NCI-H2196 (cell line): ENCODE data around the gene MLLT1.
A peak's percentile ranks its signal among the peaks of the same experiment; 100 is the strongest.

Experiments
- DNase-seq: peaks from one replicate; lab custom pipeline; 2025; ENCODE audit not compliant: unreplicated experiment; lab: John Stamatoyannopoulos, UW

Gene MLLT1

GRCh38 chr19:6223461-6224307, 56.1 kb downstream of the MLLT1 start:
- peak; percentile 87 for DNase-seq

GRCh38 chr19:6222884-6223283, 56.9 kb downstream of the MLLT1 start:
- no peak for DNase-seq

DNA sequence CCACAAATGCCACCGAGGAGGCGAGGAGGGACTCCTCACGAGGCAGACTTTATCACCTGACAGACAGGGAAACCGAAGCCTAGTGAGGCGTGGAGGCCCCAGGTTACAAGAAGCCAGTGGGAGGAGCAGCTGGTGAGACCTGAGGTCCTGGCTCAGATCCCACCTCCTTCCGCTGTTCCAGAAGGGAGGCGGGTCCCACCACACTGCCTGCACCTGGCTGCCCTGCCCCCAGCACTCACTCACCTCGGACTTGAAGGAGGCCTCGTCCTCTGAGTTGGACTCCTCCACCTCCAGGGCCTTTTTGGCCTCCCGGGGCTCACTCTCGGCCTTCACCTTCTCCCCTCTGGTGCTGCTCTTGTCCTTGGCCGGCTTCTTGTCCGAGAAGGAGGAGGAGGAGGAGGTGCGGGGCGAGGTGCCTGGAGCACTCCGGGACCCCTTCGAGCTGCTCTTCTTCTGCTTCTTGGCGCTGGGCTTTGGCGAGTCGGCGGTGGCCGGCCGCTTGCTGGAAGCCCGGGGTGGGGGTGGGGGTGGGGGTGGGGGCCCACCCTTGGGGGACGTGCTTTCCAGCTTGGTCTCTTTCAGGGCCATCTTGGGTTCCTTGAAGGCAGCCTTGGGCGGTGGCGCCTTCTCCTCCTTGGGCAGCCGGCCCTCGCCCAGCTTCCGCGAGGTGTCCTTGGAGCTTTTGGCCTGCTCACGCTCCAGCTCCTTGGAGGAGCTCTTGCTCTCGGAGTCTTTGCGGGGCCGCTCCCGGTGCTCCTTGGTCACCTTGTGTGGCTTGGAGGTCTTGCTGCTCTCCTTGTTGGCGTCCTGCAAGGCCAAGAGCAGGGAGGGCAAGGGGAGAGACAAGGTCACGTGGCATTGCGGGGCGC, 57.7 kb downstream of the MLLT1 start:
- peak; percentile 76 for DNase-seq

- no peak for DNase-seq
Measured at GRCh38 chr19:6221220-6221877, 58.4 kb downstream of the MLLT1 start.

DNA sequence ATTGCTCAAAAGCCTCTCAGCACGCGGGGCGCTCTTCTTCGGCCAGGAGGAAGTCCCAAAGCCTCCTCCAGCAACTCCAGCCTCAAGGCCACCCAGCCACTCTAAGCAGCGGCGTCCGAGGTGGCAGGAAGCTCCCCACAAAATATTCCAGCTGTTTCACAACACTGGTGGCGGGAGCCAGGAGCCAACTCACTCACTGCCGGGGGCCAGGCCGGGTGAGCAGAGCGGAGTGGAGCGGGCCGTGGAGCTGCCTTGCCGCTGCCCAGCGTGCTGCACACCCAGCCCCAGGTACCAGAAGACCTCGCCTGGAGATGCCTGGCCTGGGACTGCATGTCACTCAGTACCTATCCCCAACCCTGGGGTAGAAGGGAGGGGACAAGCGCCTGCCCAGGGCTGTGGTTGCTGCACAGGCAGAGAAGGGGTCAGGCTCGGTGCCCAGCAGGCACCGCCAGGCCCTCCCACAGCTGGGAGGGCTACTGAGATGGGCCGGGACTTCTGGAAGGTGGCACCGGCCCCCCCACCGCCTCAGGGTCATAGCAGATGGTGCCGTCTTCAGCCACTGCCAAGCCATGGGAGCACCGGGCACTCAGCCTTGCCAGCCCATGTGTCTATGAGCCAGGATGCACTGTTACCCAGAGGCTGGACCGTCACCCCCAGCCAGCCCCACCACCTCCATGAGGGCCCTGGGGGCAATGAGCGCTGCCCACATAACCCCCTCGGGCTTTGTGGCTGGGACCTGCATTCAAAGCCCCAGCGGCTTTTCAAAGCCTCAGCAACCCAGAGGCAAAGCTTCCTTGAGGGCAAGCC, 59.2 kb downstream of the MLLT1 start:
- no peak for DNase-seq

GRCh38 chr19:6219586-6220290, 60.0 kb downstream of the MLLT1 start:
- DNase-seq: no peak

DNA sequence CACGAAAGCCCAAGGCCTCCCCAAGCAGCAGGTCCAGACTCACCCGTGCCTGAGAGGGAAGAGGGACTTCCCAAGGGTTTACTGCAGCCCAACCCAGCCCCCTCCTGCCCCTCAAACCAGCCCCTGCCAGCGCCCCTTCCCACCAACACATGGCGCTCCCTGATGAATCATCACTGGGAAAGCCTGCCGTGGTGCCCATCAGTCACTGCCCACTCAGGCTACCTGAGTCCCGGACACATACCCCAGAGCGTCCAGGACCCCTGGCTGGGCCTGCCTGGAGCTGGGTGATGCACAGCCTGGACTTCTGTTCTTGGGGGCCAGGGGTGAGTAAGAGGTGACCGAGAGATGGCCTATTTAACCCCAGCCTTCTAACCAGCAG, 60.6 kb downstream of the MLLT1 start:
- no peak for DNase-seq

- DNase-seq: peak; percentile 89
Measured at GRCh38 chr19:6218491-6219146, 61.2 kb downstream of the MLLT1 start.

- DNase-seq: no peak
Measured at GRCh38 chr19:6217752-6218334, 61.9 kb downstream of the MLLT1 start.

GRCh38 chr19:6216996-6217751, 62.6 kb downstream of the MLLT1 start:
- peak; percentile 68 for DNase-seq

- DNase-seq: no peak
Measured at GRCh38 chr19:6216236-6216995, 63.4 kb downstream of the MLLT1 start.

DNA sequence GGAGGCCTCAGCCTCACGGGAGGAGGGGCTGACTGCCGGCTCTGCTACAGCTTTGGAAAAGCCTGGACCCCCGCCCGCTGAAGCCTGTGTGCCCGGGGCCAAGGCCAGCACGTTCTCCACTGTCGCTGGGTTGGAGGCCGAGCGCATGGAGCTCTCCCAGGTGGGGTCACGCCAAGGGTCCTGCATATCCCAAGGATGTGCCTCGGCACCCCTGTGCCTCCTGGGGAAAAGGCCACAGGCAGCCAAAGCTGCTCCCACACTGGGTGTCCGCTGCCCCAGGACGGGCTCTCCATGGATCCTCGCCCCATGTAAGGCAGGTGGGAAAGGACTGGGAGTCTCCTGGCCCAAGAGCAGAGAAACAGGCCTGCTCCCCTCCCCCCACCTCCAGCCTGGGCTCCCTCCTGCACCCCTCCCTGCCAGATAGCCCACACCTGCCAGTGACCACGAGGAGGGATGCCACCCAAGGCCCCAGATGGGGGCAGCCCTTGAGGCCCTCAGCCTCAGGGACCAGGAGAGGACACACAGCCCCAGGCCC, 64.0 kb downstream of the MLLT1 start:
- no peak for DNase-seq

GRCh38 chr19:6214881-6215541, 64.8 kb downstream of the MLLT1 start:
- no peak for DNase-seq

GRCh38 chr19:6213696-6214641, 65.8 kb downstream of the MLLT1 start:
- no peak for DNase-seq

DNA sequence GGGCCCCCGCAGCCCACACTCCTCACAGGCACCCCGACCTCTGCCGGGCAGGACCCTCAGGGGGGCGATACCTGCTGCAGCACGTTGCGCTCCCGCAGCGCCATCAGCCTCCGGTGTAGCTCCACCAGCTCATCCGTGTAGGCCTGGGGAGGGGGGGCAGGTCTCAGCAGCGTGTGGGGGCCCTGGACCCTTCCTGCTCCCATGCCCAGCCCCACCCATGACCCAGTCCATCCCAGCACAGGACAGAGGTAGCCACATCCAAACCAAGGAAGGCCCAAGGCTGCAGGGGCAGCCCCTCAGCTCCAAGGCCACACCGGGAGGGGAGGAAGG, 66.5 kb downstream of the MLLT1 start:
- no peak for DNase-seq
